GM18499 (cell line): ENCODE results near the gene PPP1CA.

Experiments
- ATAC-seq: cut with Tn5 transposase; IDR thresholded peaks from one replicate; pipeline ENCODE4 v1.9.1; 2021; ENCODE audit warnings: moderate number of reproducible peaks; ENCODE audit not compliant: insufficient read depth, unreplicated experiment

The PPP1CA gene

DNA sequence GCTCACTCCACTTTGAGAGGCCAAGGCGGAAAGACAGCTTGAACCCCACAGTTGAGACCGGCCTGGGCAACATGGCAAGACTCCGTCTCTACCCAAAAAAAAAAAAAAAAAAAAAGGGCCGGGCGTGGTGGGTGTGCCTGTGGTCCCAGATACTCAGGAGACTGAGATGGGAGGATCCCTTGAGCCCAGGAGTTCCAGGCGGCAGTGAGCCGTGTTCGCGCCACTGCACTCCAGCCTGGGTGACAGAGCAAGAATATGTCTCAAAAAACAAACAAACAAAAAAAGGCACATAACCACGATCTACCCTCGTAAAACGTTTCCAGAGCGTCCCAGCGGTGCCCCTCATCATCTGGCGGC, 10.7 kb downstream of the PPP1CA start:
- no peak for ATAC-seq

DNA sequence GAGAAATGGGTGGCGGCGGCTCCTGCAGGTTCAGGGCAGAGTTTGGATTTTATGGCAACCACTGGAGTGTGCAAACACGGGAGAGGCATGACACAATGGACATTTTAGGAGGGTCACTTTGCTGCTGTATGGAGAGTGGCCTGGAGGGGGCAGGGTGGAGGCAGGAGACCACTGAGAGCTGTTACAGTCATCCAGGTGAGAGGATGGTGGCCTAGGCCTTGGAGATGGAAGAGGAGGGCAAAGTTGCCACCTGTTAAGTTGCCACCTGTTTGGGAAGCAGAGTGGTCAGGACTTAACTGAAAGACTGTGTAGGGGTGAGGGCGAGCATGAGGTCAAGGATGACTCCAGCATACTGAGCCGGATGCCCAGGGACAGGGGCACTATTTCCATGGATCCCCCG, 12.2 kb downstream of the PPP1CA start:
- no peak for ATAC-seq

DNA sequence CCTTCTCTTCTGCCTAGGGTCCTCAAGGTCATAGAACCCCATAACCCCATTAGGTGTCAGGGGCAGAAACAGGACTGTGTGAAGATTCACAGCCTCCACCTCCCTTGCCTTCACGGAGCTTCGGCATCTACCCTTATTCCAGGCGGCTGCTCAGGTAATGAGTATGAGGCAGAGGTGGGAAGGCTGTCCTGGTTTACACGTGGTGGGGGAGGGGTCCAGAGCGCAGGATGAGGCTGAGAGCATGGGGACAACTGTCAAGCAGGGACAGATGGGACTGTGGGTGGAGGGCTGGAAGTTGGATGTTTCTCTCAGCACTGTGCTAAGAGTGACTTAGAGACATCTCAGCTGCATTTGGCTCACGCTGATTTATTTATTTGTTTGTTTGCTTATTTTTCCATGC, 14.1 kb downstream of the PPP1CA start:
- ATAC-seq, result no peak

DNA sequence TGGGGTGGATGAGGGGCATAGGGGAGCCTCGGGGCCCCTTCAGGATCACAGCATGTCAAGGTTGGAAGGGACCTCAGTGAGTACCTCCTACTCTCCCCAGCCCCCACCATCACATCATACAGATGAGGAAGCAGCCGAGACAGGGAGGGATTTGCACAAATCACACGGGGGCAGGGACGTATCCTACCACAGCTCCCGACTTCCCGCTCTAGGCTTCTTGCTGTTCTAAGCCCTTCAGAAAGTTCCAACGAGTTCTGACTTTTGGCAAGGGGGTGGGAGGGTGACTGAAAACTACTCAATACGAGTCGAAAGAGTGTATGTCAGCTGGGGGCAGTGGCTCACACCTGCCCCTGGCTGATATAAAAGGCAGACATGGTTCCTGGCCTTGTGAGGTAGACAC, 14.6 kb downstream of the PPP1CA start:
- no peak for ATAC-seq

DNA sequence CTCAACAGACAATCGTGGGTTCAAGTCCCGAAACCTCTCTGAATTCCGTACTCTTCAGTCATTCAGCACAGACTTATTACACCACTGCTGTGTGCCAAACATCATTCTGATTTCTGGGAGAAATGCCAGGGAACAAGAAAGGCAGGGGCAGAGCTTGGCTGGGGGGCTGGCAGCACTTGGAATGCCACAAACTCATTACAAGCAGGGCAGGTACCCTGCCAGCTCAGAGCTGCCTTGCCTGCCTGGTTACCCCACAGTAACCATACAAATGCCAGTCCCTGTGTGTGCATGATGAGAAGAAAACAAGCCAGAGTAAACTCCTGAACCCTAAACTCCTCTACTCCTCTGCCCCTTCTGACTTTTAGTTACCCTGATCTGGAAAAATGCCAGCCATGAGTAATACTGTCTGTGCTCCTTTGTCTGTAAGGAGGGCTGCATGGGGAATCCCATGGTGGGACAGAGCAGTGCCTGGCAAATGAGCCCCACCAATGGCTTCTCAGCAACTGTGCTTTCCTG, 16.7 kb downstream of the PPP1CA start:
- no peak for ATAC-seq

DNA sequence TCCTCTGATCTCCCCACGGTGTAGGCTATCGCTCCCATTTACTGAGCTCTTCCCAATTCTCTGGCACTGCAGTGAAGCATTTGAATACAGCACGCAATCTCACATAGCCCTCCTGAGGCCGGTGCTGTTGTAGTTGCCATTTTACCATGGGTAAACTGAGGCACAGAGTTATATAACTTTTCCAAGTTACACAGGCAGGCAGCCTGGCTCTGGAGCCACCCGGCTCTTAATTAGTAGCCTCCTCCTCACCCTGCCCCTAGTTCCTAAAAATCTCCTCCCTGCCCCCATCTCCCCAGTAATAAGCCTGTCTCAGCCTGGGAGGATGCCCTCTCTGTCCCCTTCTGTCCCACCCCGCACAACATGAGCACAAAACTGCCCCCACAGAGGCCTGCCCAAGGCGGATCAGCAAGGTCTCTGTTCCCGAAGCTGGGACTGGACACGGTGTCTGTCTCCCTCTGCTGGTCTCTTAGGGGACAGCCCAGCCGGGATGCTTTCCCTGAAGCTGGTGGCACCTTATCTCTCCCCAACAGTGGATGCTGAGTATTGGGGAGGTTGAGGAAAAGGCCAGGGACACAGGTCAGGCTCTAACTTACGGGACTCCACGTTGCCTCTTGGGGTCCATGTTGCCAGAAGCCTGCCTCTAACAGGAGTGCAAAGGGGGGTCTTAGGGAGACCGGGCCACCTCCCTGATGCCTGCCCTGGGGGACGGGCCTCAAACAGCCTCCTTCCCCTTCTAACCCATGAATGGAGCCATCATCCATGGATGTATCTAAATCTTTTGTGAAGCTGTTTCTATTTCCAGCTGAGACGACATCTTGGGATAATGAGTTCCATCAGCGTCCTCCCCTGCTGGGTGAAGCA, 19.2 kb downstream of the PPP1CA start:
- no peak for ATAC-seq

DNA sequence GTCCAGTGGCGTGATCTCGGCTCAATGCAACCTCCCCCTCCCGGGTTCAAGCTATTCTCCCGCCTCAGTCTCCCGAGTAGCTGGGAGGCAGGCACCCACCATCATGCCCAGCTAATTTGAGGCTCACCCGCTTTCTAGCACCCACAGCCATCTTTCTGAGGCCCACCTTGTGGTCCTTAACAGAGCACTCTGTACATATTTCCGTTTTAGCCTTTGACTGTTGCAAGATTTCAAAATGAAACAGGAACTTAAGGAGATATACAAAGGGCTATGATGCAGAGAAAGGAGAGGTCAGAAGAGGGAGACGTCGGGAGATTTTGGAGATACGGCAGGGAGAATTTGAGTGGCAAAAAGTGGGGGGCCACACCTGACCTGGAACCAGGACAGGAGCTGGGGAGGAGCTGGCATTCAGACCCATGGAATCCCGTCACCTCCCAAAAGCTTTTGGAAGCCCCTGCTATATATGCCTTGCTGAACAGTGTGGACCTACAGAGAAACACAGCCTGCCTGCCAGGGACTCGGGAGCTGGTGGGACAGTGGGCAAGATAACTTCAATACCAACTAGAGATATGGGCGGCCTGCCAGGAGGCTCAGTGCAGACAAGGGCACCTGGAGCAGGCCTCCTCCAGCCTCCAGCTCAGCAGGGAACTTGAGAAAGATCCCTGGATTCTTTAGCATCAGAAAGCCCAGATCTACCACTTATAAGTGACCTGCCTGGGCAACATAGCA, 20.2 kb downstream of the PPP1CA start:
- no peak for ATAC-seq

DNA sequence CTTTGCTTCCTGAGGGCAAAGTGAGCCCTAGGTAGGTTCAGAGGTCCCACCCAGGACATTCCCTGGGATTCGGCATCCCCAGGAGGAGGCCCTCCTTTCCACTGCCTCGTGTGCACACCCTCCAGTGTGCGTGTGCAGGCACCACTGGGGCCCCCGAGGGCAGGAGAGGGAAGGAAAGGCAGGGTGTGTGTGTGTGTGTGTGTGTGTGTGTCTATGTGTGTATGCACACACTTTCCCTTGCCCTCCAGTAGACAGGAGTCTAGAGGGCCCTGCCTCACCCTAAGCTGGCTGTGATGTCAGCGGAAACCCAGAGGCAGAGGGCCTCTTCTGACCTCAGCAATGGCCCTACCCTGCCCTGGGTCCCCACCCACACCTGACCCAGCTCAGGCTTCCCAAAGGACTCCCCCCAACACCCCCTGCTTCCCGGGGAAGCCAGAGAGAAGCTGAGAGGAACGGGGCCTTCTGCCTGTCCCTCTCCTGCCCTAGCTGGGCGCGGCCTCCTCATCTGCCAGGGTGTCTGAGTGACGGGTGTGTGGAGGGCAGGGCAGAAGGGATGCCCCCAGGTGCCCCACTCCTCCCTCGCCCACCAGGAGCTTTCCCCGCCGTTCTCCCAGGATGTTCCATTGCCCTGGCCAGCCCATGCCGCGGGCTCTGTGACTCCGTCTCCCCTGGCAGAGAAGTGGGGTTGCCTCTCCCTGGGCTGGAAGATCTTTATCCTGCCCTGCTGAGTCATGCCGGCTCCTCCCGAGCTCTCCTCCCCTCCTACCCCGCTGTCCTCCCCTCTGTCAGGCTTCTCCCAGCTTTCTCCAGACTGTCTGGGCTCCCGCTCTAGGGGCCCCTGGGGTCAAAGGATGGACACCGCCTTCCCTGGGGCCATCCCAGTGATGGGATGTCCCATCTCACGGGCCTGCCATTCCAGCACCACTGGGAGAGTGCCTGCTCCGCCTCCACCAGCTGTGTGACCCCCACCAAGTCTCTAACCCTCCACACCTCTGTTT, 22.3 kb downstream of the PPP1CA start:
- ATAC-seq, result no peak

DNA sequence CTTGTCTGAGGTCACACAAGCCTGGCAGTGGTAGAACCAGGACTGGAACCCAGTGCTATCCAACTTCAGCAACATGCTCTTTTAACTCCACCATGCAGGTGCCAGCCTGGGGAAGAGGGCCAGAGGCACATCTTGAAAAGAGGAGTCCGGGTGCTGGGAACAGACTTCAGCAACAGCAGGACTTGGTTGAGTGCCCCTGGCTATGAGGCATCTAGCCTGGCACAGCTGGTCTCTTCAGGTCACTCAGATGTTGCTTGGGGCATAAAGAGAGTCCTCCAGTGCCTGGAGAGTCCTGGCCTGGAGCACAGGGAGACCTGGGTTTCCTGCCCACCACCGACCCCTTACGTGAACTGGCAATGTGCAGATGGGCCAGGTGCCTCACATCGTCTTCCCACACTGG, 23.1 kb downstream of the PPP1CA start:
- no peak for ATAC-seq

DNA sequence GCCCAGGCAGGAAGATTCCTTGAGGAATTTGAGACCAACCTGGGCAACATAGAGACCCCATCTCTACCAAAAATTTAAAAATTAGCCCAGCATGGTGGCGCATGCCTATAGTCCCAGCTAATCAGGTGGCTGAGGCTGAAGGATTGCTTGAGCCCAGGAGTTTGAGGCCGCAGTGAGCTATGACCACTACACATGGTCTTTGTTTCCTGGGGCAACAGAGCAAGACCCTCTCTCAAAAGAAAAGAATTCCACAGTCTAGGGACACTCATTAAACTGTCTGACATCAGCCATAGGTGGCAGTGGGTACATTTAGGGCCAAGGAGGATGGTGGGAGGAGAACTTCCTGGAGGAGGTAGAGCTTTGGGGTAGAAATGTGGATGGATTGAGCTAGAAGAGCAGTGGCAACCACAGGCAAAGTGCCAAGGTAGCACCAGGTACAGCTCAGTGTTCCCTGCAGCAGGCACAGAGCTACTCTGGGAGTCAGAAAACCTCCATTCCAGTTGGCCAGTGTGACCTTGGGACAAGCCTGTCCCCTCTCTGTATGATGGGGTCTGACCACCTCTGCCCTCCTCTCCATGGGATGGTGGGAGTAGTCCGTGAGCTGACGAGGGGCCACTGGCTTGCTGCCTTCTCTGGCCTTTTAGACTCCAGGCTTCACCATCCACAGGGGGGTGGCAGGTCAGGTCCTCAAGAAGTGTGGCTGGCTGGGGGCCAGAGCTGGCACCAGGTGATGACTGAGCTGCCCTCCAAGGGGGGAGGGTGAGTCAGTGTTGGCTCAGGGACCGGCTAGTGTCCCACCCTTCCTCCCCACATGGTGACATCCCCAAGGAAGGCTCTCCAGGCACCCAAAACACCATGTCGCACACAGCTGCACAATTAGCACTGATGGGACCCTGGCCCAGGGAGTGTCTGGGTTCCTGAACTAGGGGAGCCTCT, 24.5 kb downstream of the PPP1CA start:
- no peak for ATAC-seq

DNA sequence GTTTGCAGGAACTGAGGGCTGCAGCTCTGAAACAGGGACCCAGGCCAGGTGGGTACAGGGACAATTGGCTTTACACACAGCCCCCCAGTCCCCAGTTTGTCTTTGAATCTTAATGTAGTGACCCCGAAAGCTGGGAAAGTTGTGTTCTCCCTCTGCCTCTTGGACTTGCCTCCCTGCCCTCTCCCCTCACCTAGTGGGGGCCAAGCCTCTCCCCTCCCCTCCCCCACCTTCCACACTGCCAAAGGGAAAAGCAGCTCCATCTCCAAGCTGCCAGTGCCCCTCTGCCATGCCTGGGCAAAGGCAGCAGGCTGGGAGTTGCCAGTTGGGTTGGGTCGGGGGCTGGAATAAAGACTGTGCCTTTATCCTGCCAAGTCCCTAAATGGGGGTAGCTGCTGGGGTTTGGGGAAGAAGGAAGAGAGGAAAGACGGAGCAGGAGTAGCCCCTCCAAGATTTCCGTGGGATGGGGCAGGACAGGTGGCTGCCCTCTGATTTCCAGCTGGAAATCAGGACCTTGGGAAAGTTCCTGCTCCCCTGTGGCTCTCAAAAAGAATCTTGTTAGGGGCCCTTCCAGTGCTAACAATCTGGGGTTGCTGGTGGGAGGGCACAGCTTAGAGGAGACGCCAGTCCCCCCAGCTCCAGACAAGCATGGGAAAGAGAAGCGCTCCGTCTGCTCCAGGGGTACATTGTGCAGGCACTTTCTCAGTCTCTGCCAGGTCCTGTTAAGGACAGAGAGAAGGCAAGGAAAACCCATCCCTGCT, 25.4 kb downstream of the PPP1CA start:
- no peak for ATAC-seq

DNA sequence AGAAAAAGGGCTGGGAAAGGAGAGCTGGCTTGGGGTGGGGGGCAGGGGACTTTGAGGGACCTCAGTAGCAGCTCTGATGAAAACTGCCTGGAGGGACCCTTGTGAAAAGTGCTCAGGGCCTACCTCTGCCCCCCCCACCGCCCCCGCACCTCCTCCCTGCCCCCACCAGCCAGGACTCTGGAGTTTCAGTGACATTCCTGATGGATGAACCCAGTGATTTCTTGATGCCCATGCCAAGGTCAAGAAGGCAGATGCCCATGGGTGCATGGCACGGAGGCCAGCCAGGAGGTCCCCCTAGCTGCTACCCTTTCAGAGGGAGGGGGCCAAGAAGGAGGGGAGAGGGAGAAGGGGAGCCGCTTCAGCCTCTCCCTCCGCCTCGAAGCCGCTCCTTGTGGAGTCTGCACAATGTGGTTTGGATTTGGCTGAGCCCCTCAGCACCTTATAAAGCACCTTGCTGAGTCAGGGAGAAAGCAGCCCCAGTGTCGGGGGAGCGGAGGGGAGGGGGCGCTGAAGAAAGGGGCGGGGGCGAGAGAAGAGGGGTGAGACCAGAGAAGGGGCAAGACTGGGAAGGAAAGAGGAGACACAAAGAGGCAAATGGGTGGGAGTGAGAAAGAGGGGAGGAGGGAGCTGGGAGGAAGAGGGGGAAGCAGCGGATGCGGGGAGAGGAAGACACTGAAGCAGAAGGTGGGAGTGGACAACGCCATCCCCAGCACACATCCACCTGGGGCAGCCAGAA, 26.2 kb downstream of the PPP1CA start:
- no peak for ATAC-seq

DNA sequence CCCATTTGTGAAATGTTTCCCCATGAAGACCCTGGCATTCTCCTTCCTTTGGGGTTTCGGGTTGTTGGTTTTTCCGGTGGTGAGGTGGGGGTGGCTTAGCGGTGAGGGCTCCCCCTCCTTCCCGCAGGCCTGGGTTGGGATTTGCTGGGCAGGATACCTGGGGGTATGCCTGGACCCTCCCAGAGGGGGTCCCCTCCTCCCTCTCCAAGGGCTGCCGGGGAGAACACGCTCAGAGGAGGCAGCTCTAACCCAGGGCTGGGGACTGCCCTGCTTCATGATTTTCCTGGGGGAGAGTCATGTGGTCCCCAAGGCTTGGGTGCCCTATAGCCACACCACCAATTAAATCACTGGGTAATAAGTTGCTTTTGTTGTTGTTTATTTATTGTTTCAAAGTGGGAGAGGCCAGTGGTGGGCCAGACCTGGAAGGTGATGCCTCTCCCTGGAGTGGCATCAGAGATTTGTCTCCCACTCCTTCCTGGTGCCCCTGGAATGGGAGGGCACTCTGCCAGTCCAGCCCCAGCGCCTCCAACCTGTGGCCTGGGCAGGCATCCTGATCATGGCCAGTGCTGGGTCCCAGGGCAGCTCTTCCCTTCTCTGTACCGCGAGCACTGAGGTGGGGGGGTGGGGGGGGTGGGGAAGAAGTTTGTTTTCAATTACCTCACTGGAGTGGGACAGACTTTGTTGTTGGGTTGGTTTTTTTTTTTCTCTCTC, 26.9 kb downstream of the PPP1CA start:
- no peak for ATAC-seq

DNA sequence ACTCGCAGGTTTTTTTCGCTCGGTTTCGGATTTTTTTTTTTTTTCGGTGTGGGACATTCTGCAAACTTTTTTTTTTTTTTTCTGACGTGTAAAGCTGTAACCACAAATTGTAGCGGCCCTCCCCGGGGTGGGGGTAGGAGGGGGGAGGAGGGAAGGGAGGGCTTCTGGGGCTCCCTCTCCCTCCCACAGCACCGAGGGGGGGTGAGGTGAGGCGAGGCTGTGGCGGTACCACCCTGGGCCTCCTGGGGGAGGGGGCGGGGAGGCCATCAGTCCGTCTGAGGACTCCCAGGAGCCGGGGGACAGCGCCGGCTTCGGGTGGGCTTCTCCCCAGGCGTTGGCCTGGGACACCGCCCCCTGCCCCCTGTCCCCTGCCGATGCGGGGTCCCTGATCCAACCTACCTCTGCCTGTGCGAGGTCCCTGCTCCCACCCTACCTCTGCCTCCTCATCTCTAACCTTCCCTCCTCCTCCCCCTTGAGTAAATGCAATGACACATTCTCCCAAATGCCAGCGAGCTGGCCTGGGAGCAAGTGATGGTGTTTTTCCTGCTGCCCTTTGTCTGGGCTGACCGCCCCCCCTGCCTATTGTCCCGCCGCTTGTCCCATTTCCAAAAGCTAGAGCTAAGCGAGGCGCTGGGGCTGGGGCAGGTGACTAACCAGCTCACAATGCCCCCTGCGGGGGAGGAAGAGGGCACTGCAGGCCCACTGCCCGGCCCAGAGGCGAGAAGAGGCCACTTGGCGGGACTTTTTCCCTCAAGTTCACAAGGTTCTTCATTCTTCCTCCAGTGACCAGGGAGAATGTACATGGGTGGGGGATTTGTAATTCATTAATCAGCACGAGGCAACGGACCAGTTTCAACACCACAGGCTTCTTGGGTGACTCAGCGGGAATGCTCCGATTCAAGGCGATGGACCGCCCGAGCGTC, 27.7 kb downstream of the PPP1CA start:
- no peak for ATAC-seq

DNA sequence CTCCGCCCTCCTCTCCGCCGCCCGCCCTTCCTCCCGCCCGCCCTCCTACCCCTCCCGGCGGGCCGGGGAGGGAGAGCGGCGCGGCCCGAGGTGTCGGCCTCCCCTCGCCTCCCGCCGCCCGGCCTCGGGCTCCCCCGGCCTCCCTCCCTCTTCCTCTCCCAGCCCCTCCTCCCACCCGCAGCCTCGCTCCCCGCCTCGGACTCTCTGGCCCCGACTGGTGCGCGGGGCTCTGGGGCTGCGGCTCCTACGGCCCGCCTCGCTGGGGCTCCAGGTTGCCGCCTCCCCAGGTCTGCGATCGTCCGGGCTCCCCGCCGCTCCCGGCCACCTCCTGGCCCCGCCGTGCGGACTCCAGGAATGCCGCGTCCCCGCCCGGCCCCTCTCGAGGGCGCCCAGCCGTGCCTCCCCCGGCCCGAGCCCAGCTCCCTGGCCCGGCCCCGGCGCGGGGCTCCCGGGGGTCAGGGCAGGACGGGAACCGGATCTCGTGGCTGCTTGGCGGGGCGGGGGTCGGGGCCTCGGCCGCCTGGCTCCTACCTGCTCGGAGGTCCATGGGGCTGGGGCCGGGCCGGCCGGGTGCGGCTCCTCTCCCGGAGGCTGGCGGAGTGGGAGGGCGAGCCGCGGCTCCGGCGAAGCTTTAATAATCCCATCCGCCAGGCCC, 28.5 kb downstream of the PPP1CA start, which contains the start of gene CLCF1:
CLCF1 (minus strand) TSS at position 606 of the 655 bp plus-strand sequence; CDS start at position 547, 59 bp downstream.
- no peak for ATAC-seq
